ENCODE results near the gene DNAJC5G.

Gene DNAJC5G

GRCh38 chr2:27309651-27310050 lies 34.4 kb downstream of the DNAJC5G start:
- peaks cover 5% of the 10 kb centered on the region for H3K79me1 ChIP-seq (ENCODE audit: low read depth, low read length)
- H2BK120ac ChIP-seq (ENCODE audit: low read depth, low read length): no peak overlapping the region
- no peak overlapping the region for H3K27ac ChIP-seq (replicated peaks; ENCODE audit: low read length)
- WGBS, 2 donors (ENCODE audit: extremely low coverage in 2 of 2, insufficient read length in 2 of 2, insufficient replicate concordance in 1 of 2): no CpG with 5 or more reads among the region's 6 CpGs
- peaks cover 0 to 3% of the 10 kb centered on the region in 2 donors for H3K4me1 ChIP-seq (ENCODE audit: control insufficient read depth in 2 of 2, insufficient read depth in 1 of 2, low read depth in 1 of 2, low read length in 2 of 2)
- peaks cover 0 to 1% of the 10 kb centered on the region in 2 donors for H3K9me3 ChIP-seq (replicated peaks in 1 of 2; ENCODE audit: control insufficient read depth in 2 of 2, insufficient read depth in 1 of 2, low read depth in 1 of 2, low read length in 2 of 2)
- no peak overlapping the region for H3K18ac ChIP-seq (ENCODE audit: low read length)
- H3K4me3 ChIP-seq (ENCODE audit: low read length in 2 of 2): peak overlapping the region in 1 of 2 donors; percentile 51
- DNase-seq (ENCODE audit: low spot score): no peak
- H3K14ac ChIP-seq (ENCODE audit: low read length): no peak overlapping the region
- no peak overlapping the region for H2AFZ ChIP-seq (ENCODE audit: low read length)
- H3K4me2 ChIP-seq (ENCODE audit: insufficient read depth, low read length, poor library complexity, severe bottlenecking): no peak overlapping the region
- no peak overlapping the region for H2AK5ac ChIP-seq (ENCODE audit: low read depth, low read length)
- peaks cover 7 to 28% of the 10 kb centered on the region in 2 donors for H3K36me3 ChIP-seq (replicated peaks in 1 of 2; ENCODE audit: control insufficient read depth in 2 of 2, insufficient read depth in 2 of 2, low read length in 2 of 2)
- no peak overlapping the region for H2BK12ac ChIP-seq (ENCODE audit: low read length)
- H3K9ac ChIP-seq (ENCODE audit: low read depth, low read length, poor library complexity): no peak overlapping the region
- H3K23ac ChIP-seq (ENCODE audit: low read depth, low read length, poor library complexity): no peak overlapping the region
- no peak overlapping the region for H4K91ac ChIP-seq (ENCODE audit: low read depth, low read length, poor library complexity)
- H2BK5ac ChIP-seq (ENCODE audit: low read length): no peak overlapping the region
- no peak overlapping the region for H2BK15ac ChIP-seq (ENCODE audit: low read length)
- no peak overlapping the region for H4K8ac ChIP-seq (ENCODE audit: low read depth, low read length)
- H3K4ac ChIP-seq (ENCODE audit: low read length): peak overlapping the region; percentile 76
- peaks cover 23 to 39% (median 28%) of the 10 kb centered on the region in 3 experiments for H3K27me3 ChIP-seq (ENCODE audit: control insufficient read depth in 3 of 3, insufficient read depth in 3 of 3, low read depth in 1 of 3, low read length in 3 of 3)

GRCh38 chr2:27312152-27312551 lies 36.9 kb downstream of the DNAJC5G start:
- Histone ChIP-seq H3K18ac (ENCODE audit: low read length) (no peak overlapping the region), H2BK15ac (ENCODE audit: low read length) (no peak overlapping the region), H3K36me3 (replicated peaks in 1 of 2; ENCODE audit: control insufficient read depth in 2 of 2, insufficient read depth in 2 of 2, low read length in 2 of 2) (peaks cover 7 to 32% of the 10 kb centered on the region in 2 donors), H2AFZ (ENCODE audit: low read length) (no peak overlapping the region), H2BK12ac (ENCODE audit: low read length) (no peak overlapping the region), H3K27ac (replicated peaks; ENCODE audit: low read length) (no peak overlapping the region), H2BK5ac (ENCODE audit: low read length) (no peak overlapping the region), H3K4me1 (ENCODE audit: control insufficient read depth in 2 of 2, insufficient read depth in 1 of 2, low read depth in 1 of 2, low read length in 2 of 2) (peaks cover 0 to 3% of the 10 kb centered on the region in 2 donors), H3K9me3 (replicated peaks in 1 of 2; ENCODE audit: control insufficient read depth in 2 of 2, insufficient read depth in 1 of 2, low read depth in 1 of 2, low read length in 2 of 2) (no peaks in the 10 kb centered on the region), H3K4ac (ENCODE audit: low read length) (no peak overlapping the region), H3K23ac (ENCODE audit: low read depth, low read length, poor library complexity) (no peak overlapping the region), H4K8ac (ENCODE audit: low read depth, low read length) (no peak overlapping the region), H4K91ac (ENCODE audit: low read depth, low read length, poor library complexity) (no peak overlapping the region), H3K14ac (ENCODE audit: low read length) (no peak overlapping the region), H2BK120ac (ENCODE audit: low read depth, low read length) (no peak overlapping the region), H2AK5ac (ENCODE audit: low read depth, low read length) (no peak overlapping the region), H3K9ac (ENCODE audit: low read depth, low read length, poor library complexity) (no peak overlapping the region), H3K79me1 (ENCODE audit: low read depth, low read length) (no peaks in the 10 kb centered on the region), H3K4me3 (ENCODE audit: low read length in 2 of 2) (no peak overlapping the region), H3K4me2 (ENCODE audit: insufficient read depth, low read length, poor library complexity, severe bottlenecking) (no peak overlapping the region), H3K27me3 (ENCODE audit: control insufficient read depth in 3 of 3, insufficient read depth in 3 of 3, low read depth in 1 of 3, low read length in 3 of 3) (peaks cover 3 to 17% (median 11%) of the 10 kb centered on the region in 3 experiments)
- no peak for DNase-seq (ENCODE audit: low spot score)
- WGBS, 2 donors (ENCODE audit: extremely low coverage in 2 of 2, insufficient read length in 2 of 2, insufficient replicate concordance in 1 of 2): no CpG with 5 or more reads among the region's 3 CpGs

- H3K27ac ChIP-seq (replicated peaks; ENCODE audit: low read length): no peak overlapping the region
- peaks cover 7 to 29% of the 10 kb centered on the region in 2 donors for H3K36me3 ChIP-seq (replicated peaks in 1 of 2; ENCODE audit: control insufficient read depth in 2 of 2, insufficient read depth in 2 of 2, low read length in 2 of 2)
- no peak overlapping the region for H3K9ac ChIP-seq (ENCODE audit: low read depth, low read length, poor library complexity)
- DNase-seq (ENCODE audit: low spot score): no peak
- no CpG with 5 or more reads among the region's 8 CpGs for WGBS, 2 donors (ENCODE audit: extremely low coverage in 2 of 2, insufficient read length in 2 of 2, insufficient replicate concordance in 1 of 2)
- H2BK120ac ChIP-seq (ENCODE audit: low read depth, low read length): no peak overlapping the region
- H3K4ac ChIP-seq (ENCODE audit: low read length): no peak overlapping the region
- no peaks in the 10 kb centered on the region for H3K79me1 ChIP-seq (ENCODE audit: low read depth, low read length)
- no peak overlapping the region for H2BK12ac ChIP-seq (ENCODE audit: low read length)
- no peak overlapping the region for H3K4me2 ChIP-seq (ENCODE audit: insufficient read depth, low read length, poor library complexity, severe bottlenecking)
- H3K14ac ChIP-seq (ENCODE audit: low read length): no peak overlapping the region
- no peak overlapping the region for H3K4me3 ChIP-seq (ENCODE audit: low read length in 2 of 2)
- no peak overlapping the region for H3K18ac ChIP-seq (ENCODE audit: low read length)
- no peak overlapping the region for H3K23ac ChIP-seq (ENCODE audit: low read depth, low read length, poor library complexity)
- H2BK5ac ChIP-seq (ENCODE audit: low read length): no peak overlapping the region
- H3K27me3 ChIP-seq (ENCODE audit: control insufficient read depth in 3 of 3, insufficient read depth in 3 of 3, low read depth in 1 of 3, low read length in 3 of 3): no peaks in the 10 kb centered on the region
- no peak overlapping the region for H4K91ac ChIP-seq (ENCODE audit: low read depth, low read length, poor library complexity)
- H2AFZ ChIP-seq (ENCODE audit: low read length): no peak overlapping the region
- H2AK5ac ChIP-seq (ENCODE audit: low read depth, low read length): no peak overlapping the region
- H3K4me1 ChIP-seq (ENCODE audit: control insufficient read depth in 2 of 2, insufficient read depth in 1 of 2, low read depth in 1 of 2, low read length in 2 of 2): no peaks in the 10 kb centered on the region
- H4K8ac ChIP-seq (ENCODE audit: low read depth, low read length): no peak overlapping the region
- H3K9me3 ChIP-seq (replicated peaks in 1 of 2; ENCODE audit: control insufficient read depth in 2 of 2, insufficient read depth in 1 of 2, low read depth in 1 of 2, low read length in 2 of 2): no peaks in the 10 kb centered on the region
- no peak overlapping the region for H2BK15ac ChIP-seq (ENCODE audit: low read length)
These were observed 38.8 kb downstream of the DNAJC5G start for GRCh38 chr2:27313882-27314645.

GRCh38 chr2:27314709-27315108 lies 39.5 kb downstream of the DNAJC5G start:
- Histone ChIP-seq H2AK5ac (ENCODE audit: low read depth, low read length) (no peak overlapping the region), H4K91ac (ENCODE audit: low read depth, low read length, poor library complexity) (no peak overlapping the region), H3K4me2 (ENCODE audit: insufficient read depth, low read length, poor library complexity, severe bottlenecking) (no peak overlapping the region), H3K4me3 (ENCODE audit: low read length in 2 of 2) (no peak overlapping the region), H2BK15ac (ENCODE audit: low read length) (no peak overlapping the region), H3K36me3 (replicated peaks in 1 of 2; ENCODE audit: control insufficient read depth in 2 of 2, insufficient read depth in 2 of 2, low read length in 2 of 2) (peaks cover 5 to 25% of the 10 kb centered on the region in 2 donors), H3K79me1 (ENCODE audit: low read depth, low read length) (no peaks in the 10 kb centered on the region), H3K27ac (replicated peaks; ENCODE audit: low read length) (no peak overlapping the region), H3K4me1 (ENCODE audit: control insufficient read depth in 2 of 2, insufficient read depth in 1 of 2, low read depth in 1 of 2, low read length in 2 of 2) (no peaks in the 10 kb centered on the region), H3K27me3 (ENCODE audit: control insufficient read depth in 3 of 3, insufficient read depth in 3 of 3, low read depth in 1 of 3, low read length in 3 of 3) (no peaks in the 10 kb centered on the region), H3K4ac (ENCODE audit: low read length) (no peak overlapping the region), H3K14ac (ENCODE audit: low read length) (no peak overlapping the region), H3K9me3 (replicated peaks in 1 of 2; ENCODE audit: control insufficient read depth in 2 of 2, insufficient read depth in 1 of 2, low read depth in 1 of 2, low read length in 2 of 2) (no peaks in the 10 kb centered on the region), H3K18ac (ENCODE audit: low read length) (no peak overlapping the region), H3K9ac (ENCODE audit: low read depth, low read length, poor library complexity) (no peak overlapping the region), H4K8ac (ENCODE audit: low read depth, low read length) (no peak overlapping the region), H2BK120ac (ENCODE audit: low read depth, low read length) (no peak overlapping the region), H2BK5ac (ENCODE audit: low read length) (no peak overlapping the region), H2AFZ (ENCODE audit: low read length) (no peak overlapping the region), H3K23ac (ENCODE audit: low read depth, low read length, poor library complexity) (no peak overlapping the region), H2BK12ac (ENCODE audit: low read length) (no peak overlapping the region)
- no CpG with 5 or more reads among the region's 9 CpGs for WGBS, 2 donors (ENCODE audit: extremely low coverage in 2 of 2, insufficient read length in 2 of 2, insufficient replicate concordance in 1 of 2)
- no peak for DNase-seq (ENCODE audit: low spot score)
